Lower leg skin (tissue), 4 donors: ENCODE measurements around the gene NOS1. TPM values are rescaled to one million over a fixed set of nuclear protein-coding genes. Genes with fewer than 3 reads are reported as not detected.

Experiments
- DNase-seq, 2 donors: peaks; one replicate each; pipeline ENCODE4 v3.0.0-alpha.2; 2019; ENCODE audit warnings: low spot score in 2 of 2
- H3K4me3 ChIP-seq: fragments of 200-600 bp; sonication (generic); 2 replicates; pipeline ENCODE4 v1.5.1; 2017; ENCODE audit warnings: mild to moderate bottlenecking, low read depth; ENCODE audit not compliant: poor library complexity, severe bottlenecking
- POLR2A ChIP-seq, 2 donors: fragments of 450-650 bp; IDR thresholded peaks; one replicate each; pipeline ENCODE4 v1.6.1; 2016 to 2017; ENCODE audit warnings: antibody characterized with exemption in 2 of 2, mild to moderate bottlenecking in 1 of 2, moderate library complexity in 1 of 2
- WGBS, 2 donors: methylation state at CpG; one replicate each; pipeline ENCODE4 v1.1.5; 2018; 5-methylcytosine and 5-hydroxymethylcytosine counted together
- intact Hi-C: fragments of 100-400 bp; cut with DNase I; formaldehyde crosslinking; loops from one replicate; pipeline ENCODE4 v1.15.0; 2023; ENCODE audit warnings: low total_unique reads
- total RNA-seq, 4 donors: library from RNA; depleted of rRNA; stranded (reverse); fragments of >200 nt; gene quantifications; one replicate each; pipeline ENCODE4 v1.1.0, GENCODE V29; 2016
- TF ChIP-seq, protein P1 (sequence below), 3 donors: fragments of 450-650 bp; IDR thresholded peaks; one replicate each; pipeline ENCODE4 v1.5.1; 2016; ENCODE audit warnings: antibody characterized with exemption in 3 of 3, mild to moderate bottlenecking in 3 of 3, moderate library complexity in 2 of 3

The NOS1 gene
- total RNA-seq, 4 donors from 2014 or later = 5.4 to 10.2 (median 7.2) TPM

DNA sequence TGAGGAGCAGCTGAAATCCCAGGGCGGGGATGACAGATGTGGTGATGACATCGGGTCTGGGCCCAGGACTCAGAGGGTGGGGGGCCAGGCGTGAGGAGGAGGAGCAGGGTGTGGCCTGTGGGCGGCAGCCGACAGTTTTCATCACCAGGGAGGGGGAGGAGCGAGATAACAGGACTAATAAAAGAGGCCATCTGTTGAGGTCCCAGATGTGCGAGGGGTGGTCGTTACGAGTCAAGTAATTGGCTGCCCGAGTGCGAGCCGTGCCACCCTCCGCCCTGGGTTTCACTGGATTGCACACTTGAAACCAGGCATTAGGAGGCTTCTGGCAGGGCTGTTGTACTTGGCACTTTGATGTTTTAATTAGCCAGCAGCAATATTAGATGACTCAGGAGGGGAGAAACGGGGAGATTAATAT, 67.2 kb downstream of the NOS1 start:
- no peak for TF ChIP-seq POLR2A (IDR thresholded peaks at IDR 0.05)
- TF ChIP-seq, protein P1, sequence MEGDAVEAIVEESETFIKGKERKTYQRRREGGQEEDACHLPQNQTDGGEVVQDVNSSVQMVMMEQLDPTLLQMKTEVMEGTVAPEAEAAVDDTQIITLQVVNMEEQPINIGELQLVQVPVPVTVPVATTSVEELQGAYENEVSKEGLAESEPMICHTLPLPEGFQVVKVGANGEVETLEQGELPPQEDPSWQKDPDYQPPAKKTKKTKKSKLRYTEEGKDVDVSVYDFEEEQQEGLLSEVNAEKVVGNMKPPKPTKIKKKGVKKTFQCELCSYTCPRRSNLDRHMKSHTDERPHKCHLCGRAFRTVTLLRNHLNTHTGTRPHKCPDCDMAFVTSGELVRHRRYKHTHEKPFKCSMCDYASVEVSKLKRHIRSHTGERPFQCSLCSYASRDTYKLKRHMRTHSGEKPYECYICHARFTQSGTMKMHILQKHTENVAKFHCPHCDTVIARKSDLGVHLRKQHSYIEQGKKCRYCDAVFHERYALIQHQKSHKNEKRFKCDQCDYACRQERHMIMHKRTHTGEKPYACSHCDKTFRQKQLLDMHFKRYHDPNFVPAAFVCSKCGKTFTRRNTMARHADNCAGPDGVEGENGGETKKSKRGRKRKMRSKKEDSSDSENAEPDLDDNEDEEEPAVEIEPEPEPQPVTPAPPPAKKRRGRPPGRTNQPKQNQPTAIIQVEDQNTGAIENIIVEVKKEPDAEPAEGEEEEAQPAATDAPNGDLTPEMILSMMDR (IDR thresholded peaks at IDR 0.05) = no peak
- H3K4me3 ChIP-seq = no peak overlapping the region
- intact Hi-C loops = no loop called here
- no peak for DNase-seq
- 4 to 9% methylated on average over 14 of the region's 14 CpGs for WGBS, 2 donors

- no peak for TF ChIP-seq POLR2A (IDR thresholded peaks at IDR 0.05)
- TF ChIP-seq, protein P1 (IDR thresholded peaks at IDR 0.05) = no peak
- no peak for DNase-seq
- intact Hi-C loops = no loop called here
- WGBS, 2 donors = 68 to 74% methylated on average over 1 of the region's 1 CpG
- no peak overlapping the region for H3K4me3 ChIP-seq
Observed at GRCh38 chr12:117293510-117293909, 67.9 kb downstream of the NOS1 start.

DNA sequence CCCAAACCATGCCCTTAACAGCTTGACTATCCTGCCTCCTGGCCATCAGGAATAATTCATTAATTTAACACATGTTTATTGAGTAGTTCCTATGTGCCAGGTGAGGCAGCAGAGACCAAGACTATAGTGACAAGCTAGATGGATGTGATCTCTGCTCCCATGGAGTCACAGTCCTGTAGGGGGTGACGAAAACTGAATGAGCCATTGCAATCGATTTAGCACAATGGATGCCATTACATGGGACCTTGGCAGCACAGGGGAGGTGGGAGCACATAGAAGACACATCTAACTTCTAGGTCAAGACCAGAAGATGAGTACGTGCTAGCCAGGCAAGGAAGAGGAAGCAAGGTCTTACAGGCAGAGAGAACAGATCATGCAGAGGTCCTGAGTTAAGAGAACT, 68.7 kb downstream of the NOS1 start:
- 83 to 90% methylated on average over 3 of the region's 3 CpGs for WGBS, 2 donors
- DNase-seq = no peak
- TF ChIP-seq, protein P1 (IDR thresholded peaks at IDR 0.05) = no peak
- no peak for TF ChIP-seq POLR2A (IDR thresholded peaks at IDR 0.05)
- H3K4me3 ChIP-seq = no peak overlapping the region
- intact Hi-C loops = no loop called here

- 67 to 75% methylated on average over 7 to 9 of the region's 9 CpGs for WGBS, 2 donors
- intact Hi-C loops = no loop called here
- DNase-seq = no peak
- TF ChIP-seq POLR2A (IDR thresholded peaks at IDR 0.05) = no peak
- H3K4me3 ChIP-seq = no peak overlapping the region
Observed at GRCh38 chr12:117284140-117284539, 77.3 kb downstream of the NOS1 start.

DNA sequence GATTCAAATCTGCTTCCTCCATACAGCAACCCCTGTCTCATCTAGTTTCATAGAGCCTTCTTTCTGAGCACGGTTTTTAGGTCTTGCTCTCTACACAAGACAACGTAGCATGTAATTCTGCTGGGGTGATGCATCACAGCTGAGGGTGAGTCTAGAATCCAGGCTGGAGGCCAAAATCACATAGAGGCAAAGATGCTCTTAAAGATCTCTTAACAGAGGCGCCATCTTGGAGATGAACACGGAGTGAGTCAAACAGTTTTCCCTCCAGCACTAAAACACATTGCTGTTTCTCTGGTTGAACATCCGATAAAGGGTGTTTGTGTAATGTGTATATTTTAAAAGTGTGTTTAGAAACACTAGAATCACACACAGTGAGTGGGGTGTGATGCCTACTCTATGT, 78.9 kb downstream of the NOS1 start:
- no peak for DNase-seq
- 78 to 80% methylated on average over 5 of the region's 5 CpGs for WGBS, 2 donors
- H3K4me3 ChIP-seq = no peak overlapping the region
- intact Hi-C loops = no loop called here
- TF ChIP-seq POLR2A (IDR thresholded peaks at IDR 0.05) = no peak
- TF ChIP-seq, protein P1 (IDR thresholded peaks at IDR 0.05) = no peak

- intact Hi-C loops = no loop called here
- no peak for DNase-seq
- TF ChIP-seq, protein P1 (IDR thresholded peaks at IDR 0.05) = no peak
- no peak for TF ChIP-seq POLR2A (IDR thresholded peaks at IDR 0.05)
- 85 to 89% methylated on average over 8 of the region's 8 CpGs for WGBS, 2 donors
- H3K4me3 ChIP-seq = no peak overlapping the region
Observed at GRCh38 chr12:117280019-117280680, 81.3 kb downstream of the NOS1 start.
